B cell (primary cell): Measurements from ENCODE around the gene HBA2.

Experiments used
- CTCF ChIP-seq: fragments of 200-600 bp; IDR thresholded peaks from one replicate; pipeline ENCODE4 v1.8.0; 2022; ENCODE audit warnings: antibody characterized with exemption, mild to moderate bottlenecking
- EZH2 ChIP-seq: IDR thresholded peaks from 2 replicates; pipeline ENCODE4 v1.6.1; 2012; ENCODE audit warnings: borderline replicate concordance, low read depth, mild to moderate bottlenecking, moderate library complexity, low read length; ENCODE audit not compliant: insufficient read depth, poor library complexity, severe bottlenecking

- no peak for TF ChIP-seq EZH2
- TF ChIP-seq CTCF, result no peak
Observed at GRCh38 chr16:180681-181564, 8.2 kb downstream of the HBA2 start.
